PC-3 (cell line): ENCODE measurements around the gene SH3PXD2A. TPM values are rescaled to one million over a fixed set of nuclear protein-coding genes. Genes with fewer than 3 reads are reported as not detected.

ENCODE experiments used
- ATAC-seq: fragments of 200-7000 bp; cut with Tn5 transposase; 2 replicates; pipeline ENCODE4 v1.9.1; 2020; ENCODE audit warnings: mild to moderate bottlenecking, moderate library complexity
- BruUV-seq: library from RNA; stranded (reverse); fragments of 400-500 nt; replicated peaks from 2 replicates; lab custom pipeline; 2021; lab: Mats Ljungman, UMichigan
- CTCF ChIA-PET: fragments of 300-600 bp; sonication (Branson Sonifier 250); formaldehyde crosslinking; loops from one replicate; lab custom pipeline; 2022; ENCODE audit warnings: antibody characterized with exemption; lab: Charles Lee
- POLR2A ChIA-PET: fragments of 300-600 bp; sonication (Branson Sonifier 250); formaldehyde crosslinking; loops from one replicate; lab custom pipeline; 2022; ENCODE audit warnings: antibody characterized with exemption; ENCODE audit not compliant: unreplicated experiment; lab: Charles Lee
- DNase-seq: peaks from one replicate; pipeline ENCODE4 v3.0.0-alpha.2; 2015
- H2AFZ ChIP-seq: fragments of 300-600 bp; sonication (generic); 2 replicates; pipeline ENCODE4 v1.6.0; 2016; ENCODE audit warnings: antibody characterized with exemption, low read length
- H3F3A ChIP-seq: fragments of 300-600 bp; sonication (generic); one replicate; pipeline ENCODE4 v1.6.0; 2017; ENCODE audit warnings: antibody characterized with exemption, low read length, control low read depth, mild to moderate bottlenecking; ENCODE audit not compliant: unreplicated experiment
- H3K27ac ChIP-seq: fragments of 300-600 bp; sonication (generic); 2 replicates; pipeline ENCODE4 v1.5.1; 2016; ENCODE audit warnings: mild to moderate bottlenecking, low read length
- H3K27me3 ChIP-seq: fragments of 300-600 bp; sonication (generic); 2 replicates; pipeline ENCODE4 v1.6.1; 2016; ENCODE audit warnings: low read length, mixed read lengths
- H3K36me3 ChIP-seq: fragments of 300-600 bp; sonication (generic); 2 replicates; pipeline ENCODE4 v1.6.1; 2016; ENCODE audit warnings: low read depth, mixed run types, low read length, mixed read lengths
- H3K4me1 ChIP-seq: fragments of 300-600 bp; sonication (generic); 2 replicates; pipeline ENCODE4 v1.5.1; 2016; ENCODE audit warnings: low read length; ENCODE audit not compliant: insufficient read depth
- H3K4me2 ChIP-seq: fragments of 300-600 bp; sonication (generic); 2 replicates; pipeline ENCODE4 v1.6.0; 2016; ENCODE audit warnings: low read length
- H3K4me3 ChIP-seq: fragments of 300-600 bp; sonication (generic); 2 replicates; pipeline ENCODE4 v1.5.1; 2016; ENCODE audit warnings: mild to moderate bottlenecking, low read length, mixed read lengths
- H3K79me2 ChIP-seq: fragments of 300-600 bp; sonication (generic); 2 replicates; pipeline ENCODE4 v1.6.1; 2017; ENCODE audit warnings: low read length, mixed read lengths
- H3K9ac ChIP-seq: fragments of 300-600 bp; sonication (generic); 2 replicates; pipeline ENCODE4 v1.6.0; 2016; ENCODE audit warnings: mild to moderate bottlenecking, low read length
- H3K9me2 ChIP-seq: fragments of 300-600 bp; sonication (generic); replicated peaks from 2 replicates; pipeline ENCODE4 v1.6.1; 2016; ENCODE audit warnings: mixed run types, low read length, mixed read lengths
- H3K9me3 ChIP-seq: fragments of 300-600 bp; sonication (generic); 2 replicates; pipeline ENCODE4 v1.6.1; 2016; ENCODE audit warnings: low read length, mixed read lengths
- H4K20me1 ChIP-seq: fragments of 300-600 bp; sonication (generic); 2 replicates; pipeline ENCODE4 v1.6.1; 2016; ENCODE audit warnings: low read length, mixed read lengths
- EZH2 ChIP-seq: fragments of 300-600 bp; sonication (generic); IDR thresholded peaks from one replicate; pipeline ENCODE4 v1.6.1; 2017; ENCODE audit warnings: antibody characterized with exemption, mild to moderate bottlenecking, low read length; ENCODE audit not compliant: unreplicated experiment
- EZH2phosphoT487 ChIP-seq: fragments of 300-600 bp; sonication (generic); IDR thresholded peaks from 2 replicates; pipeline ENCODE4 v1.6.1; 2018; ENCODE audit warnings: mild to moderate bottlenecking, antibody characterized with exemption, low read length, borderline replicate concordance
- intact Hi-C: fragments of 100-400 bp; cut with micrococcal nuclease; formaldehyde crosslinking; loops from 2 replicates; pipeline ENCODE4 v1.9.0; 2023
- total RNA-seq: library from RNA; depleted of rRNA; stranded (reverse); fragments of >200 nt; gene quantifications from 2 replicates; pipeline ENCODE4 v1.2.3, GENCODE V29; 2014
- TF ChIP-seq, protein P1 (sequence below): fragments of 300-600 bp; sonication (generic); conservative IDR thresholded peaks from 2 replicates; pipeline ENCODE4 v1.5.1; 2017; ENCODE audit warnings: antibody characterized with exemption, low read depth, mild to moderate bottlenecking, low read length

The SH3PXD2A gene
- total RNA-seq, 1 experiment from 2014 or later, result 3.4 TPM

DNA sequence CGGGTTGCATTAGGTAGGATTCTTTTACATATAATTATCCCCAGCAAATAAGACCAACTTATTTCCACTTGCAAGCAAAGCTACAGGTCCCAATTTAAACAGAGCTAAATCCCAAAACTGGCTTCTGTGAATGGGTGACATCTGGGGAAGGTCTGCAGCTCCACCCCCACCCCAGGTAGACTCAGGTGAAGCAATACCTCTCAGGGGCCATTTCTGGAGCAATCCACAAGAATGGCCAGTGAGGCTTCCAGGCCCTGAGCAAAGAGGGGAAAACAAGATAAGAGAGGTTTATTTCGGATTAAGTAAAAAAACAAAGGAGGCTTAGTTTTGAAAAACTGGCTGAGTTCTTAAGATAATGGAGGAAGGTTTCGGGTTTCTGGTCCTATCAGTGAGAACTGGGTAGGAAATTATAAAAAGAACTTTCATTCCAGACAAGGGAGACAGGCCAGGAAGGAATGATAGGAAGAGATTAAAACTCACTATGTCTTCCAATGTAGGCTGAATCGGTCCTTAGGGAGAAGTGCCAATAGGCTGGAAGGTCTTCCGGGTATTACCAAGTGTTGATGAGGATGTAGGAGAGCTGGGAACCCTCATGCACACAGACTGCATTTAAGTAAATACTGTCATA, 25.4 kb downstream of the SH3PXD2A start:
- POLR2A ChIA-PET, result no interaction called here
- TF ChIP-seq, protein P1, sequence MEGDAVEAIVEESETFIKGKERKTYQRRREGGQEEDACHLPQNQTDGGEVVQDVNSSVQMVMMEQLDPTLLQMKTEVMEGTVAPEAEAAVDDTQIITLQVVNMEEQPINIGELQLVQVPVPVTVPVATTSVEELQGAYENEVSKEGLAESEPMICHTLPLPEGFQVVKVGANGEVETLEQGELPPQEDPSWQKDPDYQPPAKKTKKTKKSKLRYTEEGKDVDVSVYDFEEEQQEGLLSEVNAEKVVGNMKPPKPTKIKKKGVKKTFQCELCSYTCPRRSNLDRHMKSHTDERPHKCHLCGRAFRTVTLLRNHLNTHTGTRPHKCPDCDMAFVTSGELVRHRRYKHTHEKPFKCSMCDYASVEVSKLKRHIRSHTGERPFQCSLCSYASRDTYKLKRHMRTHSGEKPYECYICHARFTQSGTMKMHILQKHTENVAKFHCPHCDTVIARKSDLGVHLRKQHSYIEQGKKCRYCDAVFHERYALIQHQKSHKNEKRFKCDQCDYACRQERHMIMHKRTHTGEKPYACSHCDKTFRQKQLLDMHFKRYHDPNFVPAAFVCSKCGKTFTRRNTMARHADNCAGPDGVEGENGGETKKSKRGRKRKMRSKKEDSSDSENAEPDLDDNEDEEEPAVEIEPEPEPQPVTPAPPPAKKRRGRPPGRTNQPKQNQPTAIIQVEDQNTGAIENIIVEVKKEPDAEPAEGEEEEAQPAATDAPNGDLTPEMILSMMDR, result no peak
- no peak for TF ChIP-seq EZH2
- no peak for TF ChIP-seq EZH2phosphoT487
- H3K4me3 ChIP-seq, result no peak overlapping the region
- H3K9me2 ChIP-seq, result no peaks in the 10 kb centered on the region
- no peak for ATAC-seq
- H3K4me1 ChIP-seq, result peaks cover 29% of the 10 kb centered on the region
- no peak overlapping the region for H2AFZ ChIP-seq
- intact Hi-C loops, result no loop called here
- H4K20me1 ChIP-seq, result no peaks in the 10 kb centered on the region
- no peak overlapping the region for H3K9ac ChIP-seq
- no peaks in the 10 kb centered on the region for H3K27me3 ChIP-seq
- DNase-seq, result no peak
- H3K79me2 ChIP-seq, result no peaks in the 10 kb centered on the region
- CTCF ChIA-PET, result no interaction called here
- H3F3A ChIP-seq, result no peaks in the 10 kb centered on the region
- H3K36me3 ChIP-seq, result no peaks in the 10 kb centered on the region
- no peak overlapping the region for H3K4me2 ChIP-seq
- no TSS peak for BruUV-seq
- no peak overlapping the region for H3K27ac ChIP-seq
- no peaks in the 10 kb centered on the region for H3K9me3 ChIP-seq

DNA sequence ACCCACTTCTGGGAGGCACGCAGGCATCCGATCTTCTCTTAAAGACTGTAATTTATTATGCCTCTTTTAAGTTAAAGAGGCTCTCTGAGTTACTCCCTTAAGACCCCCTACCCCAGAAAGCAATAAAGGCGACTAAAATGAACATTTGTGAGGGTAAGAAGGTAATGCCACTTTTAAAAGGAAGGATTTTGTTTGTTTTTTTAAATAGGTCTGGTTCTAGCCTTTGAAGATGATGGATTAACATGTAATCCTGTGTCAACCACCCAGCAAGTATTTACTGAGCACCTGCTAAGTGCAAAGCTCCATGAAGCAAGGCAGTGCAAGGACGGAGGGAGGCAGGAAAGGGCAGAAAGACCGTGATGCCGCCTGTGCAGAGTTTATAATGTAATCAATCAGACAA, 26.1 kb downstream of the SH3PXD2A start:
- no TSS peak for BruUV-seq
- intact Hi-C loops, result no loop called here
- CTCF ChIA-PET, result no interaction called here

More for the DNA sequence above, 26.1 kb downstream of the SH3PXD2A start:
- Histone ChIP-seq H3K9me2 (no peaks in the 10 kb centered on the region), H4K20me1 (no peaks in the 10 kb centered on the region), H3K27ac (no peak overlapping the region), H3K79me2 (no peaks in the 10 kb centered on the region), H3K27me3 (no peaks in the 10 kb centered on the region), H3K4me3 (no peak overlapping the region), H3K36me3 (no peaks in the 10 kb centered on the region), H3K9ac (no peak overlapping the region), H3K4me2 (no peak overlapping the region), H3K4me1 (peaks cover 29% of the 10 kb centered on the region), H3K9me3 (no peaks in the 10 kb centered on the region), H3F3A (no peaks in the 10 kb centered on the region), H2AFZ (no peak overlapping the region)
- POLR2A ChIA-PET, result interaction anchor here (0.5 kb wide), 1 partner anchor 75 kb away, joined by 4 read pairs; no protein-coding TSS in a partner anchor
- TF ChIP-seq, protein P1, result no peak
- no peak for TF ChIP-seq EZH2
- TF ChIP-seq EZH2phosphoT487, result no peak
- DNase-seq (no peak), ATAC-seq (no peak)
